ENCODE measurements around the gene CAPNS2.
A peak's percentile ranks its signal among the peaks of the same experiment; 100 is the strongest.

CAPNS2 gene

DNA sequence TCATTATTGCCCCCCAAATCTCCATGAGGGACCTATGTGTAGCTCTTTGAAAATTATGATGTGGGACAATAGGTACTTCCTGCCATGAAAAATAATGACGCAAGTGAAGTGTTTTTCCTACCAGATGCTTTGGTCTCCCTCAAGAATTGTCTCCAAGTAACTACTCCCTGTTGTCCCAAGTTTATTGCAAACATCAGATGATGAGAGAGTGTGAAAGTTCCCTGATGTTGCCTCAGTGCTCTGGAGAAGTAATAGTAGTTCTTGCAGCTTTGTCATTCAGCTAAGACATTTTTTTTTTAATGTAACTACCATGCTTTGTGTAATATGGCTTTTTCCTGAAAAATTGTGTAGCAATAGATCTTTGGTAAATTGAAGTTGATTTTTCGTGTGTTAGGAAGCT, 37.5 kb upstream of the CAPNS2 start:
- TF ChIP-seq BACH2 (CRISPR knock-in tag; IDR thresholded peaks at IDR 0.05; ENCODE audit: borderline replicate concordance), result no peak
- no peak for TF ChIP-seq SNAI2 (CRISPR knock-in tag; IDR thresholded peaks at IDR 0.05)
- TF ChIP-seq GLIS3 (CRISPR knock-in tag; IDR thresholded peaks at IDR 0.05), result no peak
- TF ChIP-seq, protein P1, sequence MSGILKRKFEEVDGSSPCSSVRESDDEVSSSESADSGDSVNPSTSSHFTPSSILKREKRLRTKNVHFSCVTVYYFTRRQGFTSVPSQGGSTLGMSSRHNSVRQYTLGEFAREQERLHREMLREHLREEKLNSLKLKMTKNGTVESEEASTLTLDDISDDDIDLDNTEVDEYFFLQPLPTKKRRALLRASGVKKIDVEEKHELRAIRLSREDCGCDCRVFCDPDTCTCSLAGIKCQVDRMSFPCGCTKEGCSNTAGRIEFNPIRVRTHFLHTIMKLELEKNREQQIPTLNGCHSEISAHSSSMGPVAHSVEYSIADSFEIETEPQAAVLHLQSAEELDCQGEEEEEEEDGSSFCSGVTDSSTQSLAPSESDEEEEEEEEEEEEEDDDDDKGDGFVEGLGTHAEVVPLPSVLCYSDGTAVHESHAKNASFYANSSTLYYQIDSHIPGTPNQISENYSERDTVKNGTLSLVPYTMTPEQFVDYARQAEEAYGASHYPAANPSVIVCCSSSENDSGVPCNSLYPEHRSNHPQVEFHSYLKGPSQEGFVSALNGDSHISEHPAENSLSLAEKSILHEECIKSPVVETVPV (CRISPR knock-in tag; IDR thresholded peaks at IDR 0.05), result no peak
- TF ChIP-seq ZNF8 (CRISPR knock-in tag; IDR thresholded peaks at IDR 0.05), result no peak
- TF ChIP-seq, protein P2, sequence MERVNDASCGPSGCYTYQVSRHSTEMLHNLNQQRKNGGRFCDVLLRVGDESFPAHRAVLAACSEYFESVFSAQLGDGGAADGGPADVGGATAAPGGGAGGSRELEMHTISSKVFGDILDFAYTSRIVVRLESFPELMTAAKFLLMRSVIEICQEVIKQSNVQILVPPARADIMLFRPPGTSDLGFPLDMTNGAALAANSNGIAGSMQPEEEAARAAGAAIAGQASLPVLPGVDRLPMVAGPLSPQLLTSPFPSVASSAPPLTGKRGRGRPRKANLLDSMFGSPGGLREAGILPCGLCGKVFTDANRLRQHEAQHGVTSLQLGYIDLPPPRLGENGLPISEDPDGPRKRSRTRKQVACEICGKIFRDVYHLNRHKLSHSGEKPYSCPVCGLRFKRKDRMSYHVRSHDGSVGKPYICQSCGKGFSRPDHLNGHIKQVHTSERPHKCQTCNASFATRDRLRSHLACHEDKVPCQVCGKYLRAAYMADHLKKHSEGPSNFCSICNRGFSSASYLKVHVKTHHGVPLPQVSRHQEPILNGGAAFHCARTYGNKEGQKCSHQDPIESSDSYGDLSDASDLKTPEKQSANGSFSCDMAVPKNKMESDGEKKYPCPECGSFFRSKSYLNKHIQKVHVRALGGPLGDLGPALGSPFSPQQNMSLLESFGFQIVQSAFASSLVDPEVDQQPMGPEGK (CRISPR knock-in tag; IDR thresholded peaks at IDR 0.05; ENCODE audit: borderline replicate concordance), result no peak
- TF ChIP-seq ISL1 (CRISPR knock-in tag; IDR thresholded peaks at IDR 0.05), result no peak
- ATAC-seq, result no peak

DNA sequence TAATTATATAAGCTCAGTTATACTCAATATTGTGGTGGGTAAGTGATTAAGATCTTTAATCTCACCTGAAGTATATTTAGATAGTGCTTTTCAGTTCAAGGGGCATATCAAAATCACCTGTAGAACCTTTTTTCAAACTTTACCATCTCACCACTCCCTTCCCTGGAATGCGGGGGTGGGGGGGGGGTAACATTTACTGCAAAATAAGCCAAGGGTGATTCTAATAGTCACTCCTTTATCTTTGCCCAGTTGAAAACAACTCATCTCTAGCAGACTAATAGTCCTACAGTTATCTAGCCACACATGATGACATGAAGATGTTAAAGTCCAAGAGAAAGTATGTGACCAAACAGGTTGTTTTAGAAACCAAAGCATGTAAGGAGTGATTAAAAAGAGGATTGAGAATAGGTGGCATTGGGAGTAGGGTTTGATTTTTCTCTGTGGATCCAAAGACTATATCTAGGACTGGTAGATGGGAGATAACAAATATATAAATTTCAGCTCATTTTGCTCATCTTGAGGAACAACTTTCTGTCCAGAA, 36.1 kb upstream of the CAPNS2 start:
- no peak for ATAC-seq
- TF ChIP-seq, protein P3, sequence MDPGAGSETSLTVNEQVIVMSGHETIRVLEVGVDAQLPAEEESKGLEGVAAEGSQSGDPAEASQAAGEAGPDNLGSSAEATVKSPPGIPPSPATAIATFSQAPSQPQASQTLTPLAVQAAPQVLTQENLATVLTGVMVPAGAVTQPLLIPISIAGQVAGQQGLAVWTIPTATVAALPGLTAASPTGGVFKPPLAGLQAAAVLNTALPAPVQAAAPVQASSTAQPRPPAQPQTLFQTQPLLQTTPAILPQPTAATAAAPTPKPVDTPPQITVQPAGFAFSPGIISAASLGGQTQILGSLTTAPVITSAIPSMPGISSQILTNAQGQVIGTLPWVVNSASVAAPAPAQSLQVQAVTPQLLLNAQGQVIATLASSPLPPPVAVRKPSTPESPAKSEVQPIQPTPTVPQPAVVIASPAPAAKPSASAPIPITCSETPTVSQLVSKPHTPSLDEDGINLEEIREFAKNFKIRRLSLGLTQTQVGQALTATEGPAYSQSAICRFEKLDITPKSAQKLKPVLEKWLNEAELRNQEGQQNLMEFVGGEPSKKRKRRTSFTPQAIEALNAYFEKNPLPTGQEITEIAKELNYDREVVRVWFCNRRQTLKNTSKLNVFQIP (CRISPR knock-in tag; IDR thresholded peaks at IDR 0.05; ENCODE audit: borderline replicate concordance, low read depth), result no peak
- no peak for TF ChIP-seq ISL1 (CRISPR knock-in tag; IDR thresholded peaks at IDR 0.05)
- TF ChIP-seq OSR1 (CRISPR knock-in tag; IDR thresholded peaks at IDR 0.05), result no peak
- TF ChIP-seq ESRRG (CRISPR knock-in tag; IDR thresholded peaks at IDR 0.05), result no peak
- no peak for TF ChIP-seq TOX (CRISPR knock-in tag; IDR thresholded peaks at IDR 0.05; ENCODE audit: borderline replicate concordance)
- TF ChIP-seq, protein P2 (CRISPR knock-in tag; IDR thresholded peaks at IDR 0.05; ENCODE audit: borderline replicate concordance), result no peak
- no peak for TF ChIP-seq ZC3H10 (CRISPR knock-in tag; IDR thresholded peaks at IDR 0.05)
- no peak for TF ChIP-seq TCF4 (CRISPR knock-in tag; IDR thresholded peaks at IDR 0.05; ENCODE audit: borderline replicate concordance)
- TF ChIP-seq ZNF565 (CRISPR knock-in tag; conservative IDR thresholded peaks at IDR 0.05; ENCODE audit: low read depth), result no peak

DNA sequence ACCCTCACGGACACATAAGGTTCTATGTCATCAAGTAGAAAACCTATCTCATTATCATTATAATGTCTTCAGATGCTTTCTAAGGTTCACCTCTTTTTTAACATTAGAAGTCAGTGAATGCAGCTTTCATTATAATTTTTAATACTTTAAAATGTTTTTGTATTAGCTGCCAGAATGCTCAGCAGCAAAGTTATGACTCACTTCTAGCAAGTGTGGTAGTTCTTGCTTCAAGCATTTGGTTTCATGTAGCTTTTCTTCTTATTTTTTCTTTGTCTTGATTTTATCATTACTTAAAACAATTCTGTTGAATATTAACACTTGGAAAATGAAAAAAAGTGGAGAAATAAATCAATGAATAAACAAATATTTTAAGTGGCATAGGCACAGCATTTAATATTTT, 34.3 kb upstream of the CAPNS2 start:
- 0 out of 3 replicates have a peak, but pooled peaks have one; percentile 27 for ATAC-seq

More for the DNA sequence above, 34.3 kb upstream of the CAPNS2 start:
- TF ChIP-seq OSR1 (CRISPR knock-in tag; IDR thresholded peaks at IDR 0.05) (no peak), ZC3H10 (CRISPR knock-in tag; IDR thresholded peaks at IDR 0.05) (no peak), CSDC2 (CRISPR knock-in tag; IDR thresholded peaks at IDR 0.05) (no peak), RARB (CRISPR knock-in tag; IDR thresholded peaks at IDR 0.05) (no peak), GLIS3 (CRISPR knock-in tag; IDR thresholded peaks at IDR 0.05) (no peak), TOX (CRISPR knock-in tag; IDR thresholded peaks at IDR 0.05; ENCODE audit: borderline replicate concordance) (no peak), ARNTL (CRISPR knock-in tag; IDR thresholded peaks at IDR 0.05; ENCODE audit: borderline replicate concordance, low read depth) (no peak), SNAI2 (CRISPR knock-in tag; IDR thresholded peaks at IDR 0.05) (no peak), TCF4 (CRISPR knock-in tag; IDR thresholded peaks at IDR 0.05; ENCODE audit: borderline replicate concordance) (no peak), ZFP30 (CRISPR knock-in tag; IDR thresholded peaks at IDR 0.05) (no peak), ISL1 (CRISPR knock-in tag; IDR thresholded peaks at IDR 0.05) (no peak), ZNF565 (CRISPR knock-in tag; conservative IDR thresholded peaks at IDR 0.05; ENCODE audit: low read depth) (no peak), ZFP3 (CRISPR knock-in tag; IDR thresholded peaks at IDR 0.05) (no peak)
- TF ChIP-seq, protein P2 (CRISPR knock-in tag; IDR thresholded peaks at IDR 0.05; ENCODE audit: borderline replicate concordance), result no peak
- TF ChIP-seq, protein P1 (CRISPR knock-in tag; IDR thresholded peaks at IDR 0.05), result no peak
- TF ChIP-seq, protein P4, sequence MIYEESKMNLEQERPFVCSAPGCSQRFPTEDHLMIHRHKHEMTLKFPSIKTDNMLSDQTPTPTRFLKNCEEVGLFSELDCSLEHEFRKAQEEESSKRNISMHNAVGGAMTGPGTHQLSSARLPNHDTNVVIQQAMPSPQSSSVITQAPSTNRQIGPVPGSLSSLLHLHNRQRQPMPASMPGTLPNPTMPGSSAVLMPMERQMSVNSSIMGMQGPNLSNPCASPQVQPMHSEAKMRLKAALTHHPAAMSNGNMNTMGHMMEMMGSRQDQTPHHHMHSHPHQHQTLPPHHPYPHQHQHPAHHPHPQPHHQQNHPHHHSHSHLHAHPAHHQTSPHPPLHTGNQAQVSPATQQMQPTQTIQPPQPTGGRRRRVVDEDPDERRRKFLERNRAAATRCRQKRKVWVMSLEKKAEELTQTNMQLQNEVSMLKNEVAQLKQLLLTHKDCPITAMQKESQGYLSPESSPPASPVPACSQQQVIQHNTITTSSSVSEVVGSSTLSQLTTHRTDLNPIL (CRISPR knock-in tag; IDR thresholded peaks at IDR 0.05; ENCODE audit: low read depth), result no peak

All from SK-N-SH treated with all-trans-retinoic acid at 6 μM for 48 hours (cell line).